Panc1 (cell line): ENCODE results near the gene B3GAT3. TPM values are rescaled to one million over a fixed set of nuclear protein-coding genes. Genes with fewer than 3 reads are reported as not detected.
"Not testable (repeated sequence)": the region's sequence is repeated elsewhere in the genome, so short reads cannot be mapped to it uniquely, and the experiment has no call there.

Experiments
- ATAC-seq: fragments of 200-7000 bp; cut with Tn5 transposase; 2 replicates; pipeline ENCODE4 v1.9.1; 2020; ENCODE audit warnings: mild to moderate bottlenecking, moderate library complexity
- BruUV-seq: library from RNA; stranded (reverse); fragments of 400-500 nt; replicated peaks from 2 replicates; lab custom pipeline; 2021; lab: Mats Ljungman, UMichigan
- CTCF ChIA-PET: fragments of 300-600 bp; sonication (Branson Sonifier 250); formaldehyde crosslinking; loops from one replicate; lab custom pipeline; 2022; ENCODE audit warnings: antibody characterized with exemption; lab: Charles Lee
- POLR2A ChIA-PET: fragments of 300-600 bp; sonication (Branson Sonifier 250); formaldehyde crosslinking; loops from one replicate; lab custom pipeline; 2022; ENCODE audit warnings: antibody characterized with exemption; lab: Charles Lee
- DNase-seq: peaks from one replicate; pipeline ENCODE4 v3.0.0-alpha.2; 2010; ENCODE audit warnings: low read depth, low spot score
- H3K27ac ChIP-seq: 2 replicates; pipeline ENCODE4 v1.5.1; 2011; ENCODE audit warnings: mild to moderate bottlenecking, low read length, inconsistent platforms
- H3K27me3 ChIP-seq: fragments of 200-500 bp; sonication (Bioruptor generic); 2 replicates; pipeline ENCODE4 v1.6.0; 2014; ENCODE audit warnings: low read length, inconsistent platforms; ENCODE audit not compliant: control insufficient read depth, insufficient read depth
- H3K36me3 ChIP-seq: fragments of 200-500 bp; sonication (Bioruptor generic); 2 replicates; pipeline ENCODE4 v1.5.1; 2014; ENCODE audit warnings: inconsistent platforms, mild to moderate bottlenecking, low read length, moderate library complexity; ENCODE audit not compliant: control insufficient read depth, insufficient read depth
- H3K4me1 ChIP-seq: 2 replicates; pipeline ENCODE4 v1.5.1; 2011; ENCODE audit warnings: inconsistent platforms, mild to moderate bottlenecking, low read length, moderate library complexity; ENCODE audit not compliant: control insufficient read depth, insufficient read depth
- H3K4me3 ChIP-seq, 2 experiments: 2 replicates each; pipeline ENCODE4 v1.5.1; 2011 to 2012; ENCODE audit warnings: low read depth in 2 of 2, low read length in 2 of 2, mild to moderate bottlenecking in 2 of 2, inconsistent platforms in 1 of 2, moderate library complexity in 1 of 2
- H3K9me3 ChIP-seq: fragments of 200-500 bp; sonication (Bioruptor generic); 2 replicates; pipeline ENCODE4 v1.5.1; 2014; ENCODE audit warnings: low read depth, mild to moderate bottlenecking, inconsistent platforms, low read length, moderate library complexity; ENCODE audit not compliant: control insufficient read depth, insufficient read depth
- CTCF ChIP-seq: fragments of 450-650 bp; IDR thresholded peaks from 2 replicates; pipeline ENCODE4 v1.5.1; 2017; ENCODE audit warnings: mild to moderate bottlenecking
- POLR2AphosphoS5 ChIP-seq: IDR thresholded peaks from 2 replicates; pipeline ENCODE4 v1.6.1; 2012; ENCODE audit warnings: mild to moderate bottlenecking, low read depth, low read length, moderate library complexity
- REST ChIP-seq, 2 experiments: IDR thresholded peaks; 2 replicates each; pipeline ENCODE4 v1.6.1; 2011 to 2012; ENCODE audit warnings: low read depth in 2 of 2, control low read depth in 1 of 2, low read length in 1 of 2, mild to moderate bottlenecking in 1 of 2, moderate library complexity in 1 of 2; ENCODE audit not compliant: insufficient read depth in 1 of 2
- SIN3A ChIP-seq: IDR thresholded peaks from 2 replicates; pipeline ENCODE4 v1.6.1; 2012; ENCODE audit warnings: low read depth, mild to moderate bottlenecking, low read length, moderate library complexity, borderline replicate concordance; ENCODE audit not compliant: insufficient read depth
- TCF7L2 ChIP-seq: IDR thresholded peaks from 2 replicates; pipeline ENCODE4 v1.6.1; 2011; ENCODE audit warnings: mild to moderate bottlenecking, low read depth, low read length, inconsistent platforms
- in situ Hi-C: cut with HindIII; loops from 2 replicates; pipeline ENCODE4 v1.10.0; 2016; ENCODE audit warnings: low sequenced_read_pairs, low pct_unique_long_range_greater_than_20kb
- intact Hi-C: fragments of 100-400 bp; cut with micrococcal nuclease; formaldehyde crosslinking; loops from one replicate; pipeline ENCODE4 v1.10.0; 2022; ENCODE audit not compliant: unreplicated experiment
- total RNA-seq: library from RNA; stranded (reverse); gene quantifications from one replicate; pipeline ENCODE4 v1.2.1, GENCODE V29; 2021; ENCODE audit not compliant: unreplicated experiment

The B3GAT3 gene
- total RNA-seq, 1 experiment from 2014 or later: 68.2 TPM

GRCh38 chr11:62622476-62623089, 797 bp upstream of the B3GAT3 start:
- Histone ChIP-seq H3K4me3 (peak overlapping the region; percentile 39 to 94; a peak in 3 of 4 replicates), H3K4me1 (peaks cover 14% of the 10 kb centered on the region), H3K27me3 (no peaks in the 10 kb centered on the region), H3K27ac (peak overlapping the region; percentile 97), H3K9me3 (no peaks in the 10 kb centered on the region), H3K36me3 (peaks cover 12% of the 10 kb centered on the region; the same call in 1 of the 2 replicates)
- DNase-seq (no peak), ATAC-seq (no peak; the same call in 1 of the 2 replicates)
- CTCF ChIA-PET: interaction anchor here (0.7 kb wide), 1 partner anchor 230 kb away, joined by 3 read pairs; no protein-coding TSS in a partner anchor
- in situ Hi-C loops (no loop called here), intact Hi-C loops (no loop called here)
- no peak for TF ChIP-seq POLR2AphosphoS5
- no peak for TF ChIP-seq REST (IDR thresholded peaks at IDR 0.05; ENCODE audit: insufficient read depth in 1 of 2, low read depth in 2 of 2, low read length in 1 of 2)
- no peak for TF ChIP-seq SIN3A
- TF ChIP-seq TCF7L2: no peak
- no peak for TF ChIP-seq CTCF
- POLR2A ChIA-PET: interaction anchor here (0.6 to 0.8 kb wide), 3 partner anchors 23 to 62 kb away, joined by 4 to 8 read pairs (median 5); no protein-coding TSS in a partner anchor
- BruUV-seq: no TSS peak

- peaks cover 4% of the 10 kb centered on the region; the same call in 1 of the 2 replicates for H3K36me3 ChIP-seq
- in situ Hi-C loops (no loop called here), intact Hi-C loops (no loop called here)
- H3K27me3 ChIP-seq: no peaks in the 10 kb centered on the region
- BruUV-seq: no TSS peak
- no peak for TF ChIP-seq TCF7L2
- TF ChIP-seq POLR2AphosphoS5: no peak
- TF ChIP-seq CTCF: no peak
- TF ChIP-seq SIN3A: no peak
- TF ChIP-seq REST (IDR thresholded peaks at IDR 0.05; ENCODE audit: insufficient read depth in 1 of 2, low read depth in 2 of 2, low read length in 1 of 2): no peak
- POLR2A ChIA-PET: interaction anchor here (0.7 kb wide), 1 partner anchor 78 kb away, joined by 3 read pairs; no protein-coding TSS in a partner anchor
- no peak for ATAC-seq
- H3K9me3 ChIP-seq: no peaks in the 10 kb centered on the region
- CTCF ChIA-PET: no interaction called here
- peak overlapping the region; percentile 98 for H3K27ac ChIP-seq
- DNase-seq: no peak
- peak overlapping the region; percentile 81 to 94 for H3K4me3 ChIP-seq
- peaks cover 14% of the 10 kb centered on the region for H3K4me1 ChIP-seq
These were observed 689 bp downstream of the B3GAT3 start for GRCh38 chr11:62621027-62621566.

- H3K27me3 ChIP-seq, DNase-seq, ATAC-seq, H3K27ac ChIP-seq, H3K9me3 ChIP-seq, H3K4me3 ChIP-seq, POLR2A ChIA-PET, intact Hi-C loops, in situ Hi-C loops, BruUV-seq, H3K36me3 ChIP-seq: not testable (repeated sequence)
- CTCF ChIA-PET: interaction anchor here (0.5 to 0.6 kb wide), 2 partner anchors 46 to 83 kb away, joined by 3 to 7 read pairs; no protein-coding TSS in a partner anchor
- peaks cover 19% of the 10 kb centered on the region for H3K4me1 ChIP-seq
These were observed 4.8 kb downstream of the B3GAT3 start for GRCh38 chr11:62616957-62617356.
